Measurements from ENCODE around the gene E2F2. TPM values are rescaled to one million over a fixed set of nuclear protein-coding genes. Genes with fewer than 3 reads are reported as not detected.
"Not testable (repeated sequence)": the region's sequence is repeated elsewhere in the genome, so short reads cannot be mapped to it uniquely, and the experiment has no call there.

Gene E2F2
- total RNA-seq, 3 donors from 2014 or later (not counting 1 experiment from before 2014, with no cell fraction given): 2.1 to 3.9 (median 3.2) TPM

- Histone ChIP-seq H3K4me3 (ENCODE audit: low read length) (no peak overlapping the region), H3K27me3 (ENCODE audit: control insufficient read depth, insufficient read depth, low read length) (no peaks in the 10 kb centered on the region), H3K9me3 (ENCODE audit: control insufficient read depth, insufficient read depth, low read length) (no peaks in the 10 kb centered on the region), H3K27ac (ENCODE audit: low read length) (no peak overlapping the region), H3K36me3 (ENCODE audit: control insufficient read depth, insufficient read depth, low read length) (no peaks in the 10 kb centered on the region), H3K4me1 (ENCODE audit: control insufficient read depth, insufficient read depth, low read length) (no peaks in the 10 kb centered on the region)
- Mint-ChIP-seq H3K4me3 (no peak overlapping the region), H3K36me3 (no peaks in the 10 kb centered on the region), H3K4me1 (no peaks in the 10 kb centered on the region), H3K27ac (no peak overlapping the region), H3K27me3 (ENCODE audit: low read depth in 2 of 2) (no peaks in the 10 kb centered on the region), H3K9me3 (no peaks in the 10 kb centered on the region)
- 87% methylated on average over 11 of the region's 13 CpGs for WGBS (ENCODE audit: insufficient coverage)
- TF ChIP-seq CTCF (IDR thresholded peaks at IDR 0.05): no peak
- intact Hi-C loops (cut with micrococcal nuclease): no loop called here
- ATAC-seq (no peak), DNase-seq (no peak)
Observed at GRCh38 chr1:23506376-23507107, 24.5 kb downstream of the E2F2 start.

GRCh38 chr1:23505851-23506250 lies 25.2 kb downstream of the E2F2 start:
- Mint-ChIP-seq H3K9me3 (no peaks in the 10 kb centered on the region), H3K4me1 (no peaks in the 10 kb centered on the region), H3K4me3 (no peak overlapping the region), H3K36me3 (no peaks in the 10 kb centered on the region), H3K27ac (no peak overlapping the region), H3K27me3 (ENCODE audit: low read depth in 2 of 2) (no peaks in the 10 kb centered on the region)
- Histone ChIP-seq H3K4me1 (ENCODE audit: control insufficient read depth, insufficient read depth, low read length) (no peaks in the 10 kb centered on the region), H3K4me3 (ENCODE audit: low read length) (no peak overlapping the region), H3K27me3 (ENCODE audit: control insufficient read depth, insufficient read depth, low read length) (no peaks in the 10 kb centered on the region), H3K27ac (ENCODE audit: low read length) (no peak overlapping the region), H3K36me3 (ENCODE audit: control insufficient read depth, insufficient read depth, low read length) (no peaks in the 10 kb centered on the region), H3K9me3 (ENCODE audit: control insufficient read depth, insufficient read depth, low read length) (no peaks in the 10 kb centered on the region)
- TF ChIP-seq CTCF (IDR thresholded peaks at IDR 0.05): no peak
- ATAC-seq: no peak
- intact Hi-C loops (cut with micrococcal nuclease): no loop called here
- 98% methylated on average over 6 of the region's 6 CpGs for WGBS (ENCODE audit: insufficient coverage)
- no peak for DNase-seq

- H3K4me3 Mint-ChIP-seq; intact Hi-C loops (cut with micrococcal nuclease); H3K4me1 Mint-ChIP-seq; DNase-seq; H3K4me1 ChIP-seq (ENCODE audit: control insufficient read depth, insufficient read depth, low read length); H3K36me3 ChIP-seq (ENCODE audit: control insufficient read depth, insufficient read depth, low read length); H3K9me3 ChIP-seq (ENCODE audit: control insufficient read depth, insufficient read depth, low read length); H3K9me3 Mint-ChIP-seq; ATAC-seq; H3K27me3 ChIP-seq (ENCODE audit: control insufficient read depth, insufficient read depth, low read length); H3K27ac Mint-ChIP-seq; H3K36me3 Mint-ChIP-seq; H3K4me3 ChIP-seq (ENCODE audit: low read length); H3K27ac ChIP-seq (ENCODE audit: low read length); H3K27me3 Mint-ChIP-seq (ENCODE audit: low read depth in 2 of 2): not testable (repeated sequence)
- 89% methylated on average over 10 of the region's 24 CpGs for WGBS (ENCODE audit: insufficient coverage)
Observed at GRCh38 chr1:23504156-23504555, 26.9 kb downstream of the E2F2 start.

GRCh38 chr1:23502951-23503350 lies 28.1 kb downstream of the E2F2 start:
- intact Hi-C loops (cut with micrococcal nuclease): no loop called here
- H3K36me3 ChIP-seq (ENCODE audit: control insufficient read depth, insufficient read depth, low read length): no peaks in the 10 kb centered on the region
- no CpG with 5 or more reads among the region's 6 CpGs for WGBS (ENCODE audit: insufficient coverage)
- Mint-ChIP-seq H3K27ac (no peak overlapping the region), H3K27me3 (ENCODE audit: low read depth in 2 of 2) (no peaks in the 10 kb centered on the region), H3K36me3 (no peaks in the 10 kb centered on the region), H3K9me3 (no peaks in the 10 kb centered on the region), H3K4me1 (no peaks in the 10 kb centered on the region), H3K4me3 (no peak overlapping the region)
- no peak overlapping the region for H3K27ac ChIP-seq (ENCODE audit: low read length)
- no peaks in the 10 kb centered on the region for H3K9me3 ChIP-seq (ENCODE audit: control insufficient read depth, insufficient read depth, low read length)
- no peak for TF ChIP-seq CTCF (IDR thresholded peaks at IDR 0.05)
- H3K4me3 ChIP-seq (ENCODE audit: low read length): no peak overlapping the region
- DNase-seq (no peak), ATAC-seq (no peak)
- no peaks in the 10 kb centered on the region for H3K4me1 ChIP-seq (ENCODE audit: control insufficient read depth, insufficient read depth, low read length)
- no peaks in the 10 kb centered on the region for H3K27me3 ChIP-seq (ENCODE audit: control insufficient read depth, insufficient read depth, low read length)
